Measurements from ENCODE around the gene CAB39. TPM values are rescaled to one million over a fixed set of nuclear protein-coding genes. Genes with fewer than 3 reads are reported as not detected.

Gene CAB39
- total and polyA plus RNA-seq, 2 donors (not counting 1 experiment from before 2014, with no cell fraction given): 21.7 to 75.7 TPM

- Histone ChIP-seq H2AFZ (ENCODE audit: insufficient read depth, low read depth, low read length, poor library complexity, severe bottlenecking) (no peak overlapping the region), H3K27ac (ENCODE audit: low read length in 2 of 2) (no peak overlapping the region), H3K27me3 (replicated peaks in 1 of 4; ENCODE audit: control extremely low read depth in 1 of 4, control insufficient read depth in 3 of 4, insufficient read depth in 4 of 4, low read length in 3 of 4) (no peaks in the 10 kb centered on the region), H3K9me3 (ENCODE audit: control extremely low read depth in 1 of 3, control insufficient read depth in 2 of 3, insufficient read depth in 1 of 3, low read length in 2 of 3) (no peaks in the 10 kb centered on the region), H3K9ac (ENCODE audit: low read length) (no peak overlapping the region), H3K4me1 (ENCODE audit: control insufficient read depth in 2 of 2, insufficient read depth in 2 of 2, low read length in 2 of 2) (no peaks in the 10 kb centered on the region), H3K79me2 (ENCODE audit: control insufficient read depth, insufficient read depth, low read length) (no peaks in the 10 kb centered on the region), H3K4me3 (ENCODE audit: control extremely low read depth in 1 of 5, extremely low read depth in 1 of 5, insufficient read depth in 1 of 5, low read depth in 2 of 5, low read length in 4 of 5) (no peak overlapping the region), H3K4me2 (replicated peaks; ENCODE audit: low read depth, low read length, poor library complexity, severe bottlenecking) (no peak overlapping the region), H4K20me1 (ENCODE audit: control insufficient read depth, insufficient read depth, low read length, poor library complexity, severe bottlenecking) (no peaks in the 10 kb centered on the region), H3K36me3 (replicated peaks in 1 of 2; ENCODE audit: control extremely low read depth in 1 of 2, control insufficient read depth in 1 of 2, extremely low read depth in 1 of 2, insufficient read depth in 2 of 2, low read length in 1 of 2) (peaks cover 23 to 43% of the 10 kb centered on the region in 2 experiments)
- Mint-ChIP-seq H3K9me3 (ENCODE audit: insufficient read depth) (no peaks in the 10 kb centered on the region), H3K4me1 (peaks cover 5% of the 10 kb centered on the region), H3K4me3 (no peak overlapping the region), H3K27ac (no peak overlapping the region), H3K27me3 (no peaks in the 10 kb centered on the region)
- intact Hi-C loops (cut with micrococcal nuclease): no loop called here
- TF ChIP-seq EZH2 (IDR thresholded peaks at IDR 0.05; ENCODE audit: borderline replicate concordance, insufficient read depth, low read depth, low read length, poor library complexity, severe bottlenecking) (no peak), CTCF (IDR thresholded peaks at IDR 0.05) (no peak)
- no CpG with 5 or more reads among the region's 8 CpGs for WGBS (ENCODE audit: insufficient coverage)
- POLR2A ChIA-PET: no interaction called here
- no peak for DNase-seq
- CTCF ChIA-PET: interaction anchor here (1.1 to 3.7 kb wide), 3 partner anchors 9 to 13 kb away, joined by 3 to 10 read pairs (median 9); no protein-coding TSS in a partner anchor
- no peak for ATAC-seq (ENCODE audit: low read depth)
Measured at GRCh38 chr2:230809677-230810251, 97.1 kb downstream of the CAB39 start.

- DNase-seq (no peak), ATAC-seq (ENCODE audit: low read depth) (no peak)
- no peak overlapping the region for H2AFZ ChIP-seq (ENCODE audit: insufficient read depth, low read depth, low read length, poor library complexity, severe bottlenecking)
- no peaks in the 10 kb centered on the region for H3K27me3 Mint-ChIP-seq
- 89% methylated on average over 3 of the region's 3 CpGs for WGBS (ENCODE audit: insufficient coverage)
- H3K36me3 ChIP-seq (replicated peaks in 1 of 2; ENCODE audit: control extremely low read depth in 1 of 2, control insufficient read depth in 1 of 2, extremely low read depth in 1 of 2, insufficient read depth in 2 of 2, low read length in 1 of 2): peaks cover 21 to 51% of the 10 kb centered on the region in 2 experiments
- no peak overlapping the region for H3K27ac ChIP-seq (ENCODE audit: low read length in 2 of 2)
- no peaks in the 10 kb centered on the region for H3K9me3 Mint-ChIP-seq (ENCODE audit: insufficient read depth)
- H3K27ac Mint-ChIP-seq: peak overlapping the region; percentile 43
- H3K4me3 ChIP-seq (ENCODE audit: control extremely low read depth in 1 of 5, extremely low read depth in 1 of 5, insufficient read depth in 1 of 5, low read depth in 2 of 5, low read length in 4 of 5): no peak overlapping the region
- no peaks in the 10 kb centered on the region for H3K9me3 ChIP-seq (ENCODE audit: control extremely low read depth in 1 of 3, control insufficient read depth in 2 of 3, insufficient read depth in 1 of 3, low read length in 2 of 3)
- no peak overlapping the region for H3K4me2 ChIP-seq (replicated peaks; ENCODE audit: low read depth, low read length, poor library complexity, severe bottlenecking)
- intact Hi-C loops (cut with micrococcal nuclease): no loop called here
- H3K79me2 ChIP-seq (ENCODE audit: control insufficient read depth, insufficient read depth, low read length): no peaks in the 10 kb centered on the region
- H3K4me1 Mint-ChIP-seq: no peaks in the 10 kb centered on the region
- CTCF ChIA-PET: interaction anchor here (1.0 to 2.1 kb wide), 4 partner anchors 13 to 241 kb away, joined by 3 to 6 read pairs (median 4); no protein-coding TSS in a partner anchor
- no peak overlapping the region for H3K4me3 Mint-ChIP-seq
- H3K4me1 ChIP-seq (ENCODE audit: control insufficient read depth in 2 of 2, insufficient read depth in 2 of 2, low read length in 2 of 2): no peaks in the 10 kb centered on the region
- H4K20me1 ChIP-seq (ENCODE audit: control insufficient read depth, insufficient read depth, low read length, poor library complexity, severe bottlenecking): no peaks in the 10 kb centered on the region
- H3K27me3 ChIP-seq (replicated peaks in 1 of 4; ENCODE audit: control extremely low read depth in 1 of 4, control insufficient read depth in 3 of 4, insufficient read depth in 4 of 4, low read length in 3 of 4): no peaks in the 10 kb centered on the region
- POLR2A ChIA-PET: no interaction called here
- H3K9ac ChIP-seq (ENCODE audit: low read length): no peak overlapping the region
- TF ChIP-seq CTCF (IDR thresholded peaks at IDR 0.05): no peak
- no peak for TF ChIP-seq EZH2 (IDR thresholded peaks at IDR 0.05; ENCODE audit: borderline replicate concordance, insufficient read depth, low read depth, low read length, poor library complexity, severe bottlenecking)
Measured at GRCh38 chr2:230811508-230811907, 98.9 kb downstream of the CAB39 start.

All from B cell (primary cell).